SK-N-MC (cell line): Measurements from ENCODE around the gene SARNP.

Experiments used
- EZH2 ChIP-seq: fragments of 200-600 bp; sonication (generic); IDR thresholded peaks from one replicate; pipeline ENCODE4 v1.6.1; 2017; ENCODE audit warnings: antibody characterized with exemption
- POLR2AphosphoS5 ChIP-seq: IDR thresholded peaks from 2 replicates; pipeline ENCODE4 v1.6.1; 2012; ENCODE audit warnings: mild to moderate bottlenecking, low read depth, low read length, borderline replicate concordance

- no peak for TF ChIP-seq EZH2
- no peak for TF ChIP-seq POLR2AphosphoS5
Measured at GRCh38 chr12:55789171-55789570, 28.4 kb downstream of the SARNP start.
